Lower leg skin (tissue), 4 donors: ENCODE data around the gene MCTP2. TPM values are rescaled to one million over a fixed set of nuclear protein-coding genes. Genes with fewer than 3 reads are reported as not detected.

Experiments
- DNase-seq, 2 donors: peaks; one replicate each; pipeline ENCODE4 v3.0.0-alpha.2; 2019; ENCODE audit warnings: low spot score in 2 of 2
- H3K4me3 ChIP-seq: fragments of 200-600 bp; sonication (generic); 2 replicates; pipeline ENCODE4 v1.5.1; 2017; ENCODE audit warnings: mild to moderate bottlenecking, low read depth; ENCODE audit not compliant: poor library complexity, severe bottlenecking
- CTCF ChIP-seq, 3 donors: fragments of 450-650 bp; IDR thresholded peaks; one replicate each; pipeline ENCODE4 v1.5.1; 2016; ENCODE audit warnings: antibody characterized with exemption in 3 of 3, mild to moderate bottlenecking in 3 of 3, moderate library complexity in 2 of 3
- POLR2A ChIP-seq, 2 donors: fragments of 450-650 bp; IDR thresholded peaks; one replicate each; pipeline ENCODE4 v1.6.1; 2016 to 2017; ENCODE audit warnings: antibody characterized with exemption in 2 of 2, mild to moderate bottlenecking in 1 of 2, moderate library complexity in 1 of 2
- WGBS, 2 donors: methylation state at CpG; one replicate each; pipeline ENCODE4 v1.1.5; 2018; 5-methylcytosine and 5-hydroxymethylcytosine counted together
- intact Hi-C: fragments of 100-400 bp; cut with DNase I; formaldehyde crosslinking; loops from one replicate; pipeline ENCODE4 v1.15.0; 2023; ENCODE audit warnings: low total_unique reads
- total RNA-seq, 4 donors: library from RNA; depleted of rRNA; stranded (reverse); fragments of >200 nt; gene quantifications; one replicate each; pipeline ENCODE4 v1.1.0, GENCODE V29; 2016

The MCTP2 gene
- total RNA-seq, 4 donors from 2014 or later = 18.9 to 24.1 (median 20.4) TPM

DNA sequence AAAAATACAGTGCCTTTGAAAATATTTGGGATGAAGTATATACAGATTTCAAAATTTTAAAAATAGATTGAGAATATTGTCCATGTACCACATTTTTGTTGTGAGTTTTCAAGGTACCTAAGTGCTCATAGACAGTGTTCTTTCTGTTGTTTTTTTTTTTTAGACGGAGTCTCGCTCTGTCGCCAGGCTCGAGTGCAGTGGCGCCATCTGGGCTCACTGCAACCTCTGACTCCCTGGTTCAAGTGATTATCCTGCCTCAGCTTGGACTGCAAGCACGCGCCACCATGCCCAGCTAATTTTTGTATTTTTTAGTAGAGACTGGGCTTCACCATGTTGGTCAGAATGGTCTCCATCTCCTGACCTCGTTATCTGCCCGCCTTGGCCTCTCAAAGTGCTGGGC lies 223.9 kb downstream of the MCTP2 start:
- TF ChIP-seq CTCF (IDR thresholded peaks at IDR 0.05) (no peak), POLR2A (IDR thresholded peaks at IDR 0.05) (no peak)
- H3K4me3 ChIP-seq = no peak overlapping the region
- intact Hi-C loops = no loop called here
- DNase-seq = no peak
- WGBS, 2 donors = 94 to 97% methylated on average over 9 of the region's 9 CpGs

- intact Hi-C loops = no loop called here
- 77 to 78% methylated on average over 5 of the region's 5 CpGs for WGBS, 2 donors
- no peak for TF ChIP-seq CTCF (IDR thresholded peaks at IDR 0.05)
- TF ChIP-seq POLR2A (IDR thresholded peaks at IDR 0.05) = no peak
- no peak overlapping the region for H3K4me3 ChIP-seq
- DNase-seq = no peak
Measured at GRCh38 chr15:94456226-94456625, 224.9 kb downstream of the MCTP2 start.

DNA sequence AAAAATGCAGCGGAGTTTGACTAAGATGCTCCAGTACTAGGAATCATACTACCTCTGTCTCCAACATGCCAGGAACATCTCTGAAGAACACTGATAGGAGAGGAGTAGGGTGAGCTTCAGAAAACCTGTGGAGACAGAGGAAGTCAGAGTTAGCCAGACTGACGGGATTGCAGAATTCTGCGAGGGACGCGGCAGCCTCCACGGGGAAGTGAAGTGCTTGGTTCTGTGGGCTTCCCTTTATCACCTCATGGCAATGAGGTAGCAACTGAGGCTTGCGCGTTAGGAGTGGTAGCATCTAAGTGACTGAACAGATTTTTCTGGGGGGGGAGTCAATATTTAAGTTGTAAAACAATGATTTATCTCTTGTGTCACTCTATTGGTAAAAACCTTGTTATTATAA lies 226.3 kb downstream of the MCTP2 start:
- no peak for DNase-seq
- TF ChIP-seq CTCF (IDR thresholded peaks at IDR 0.05) (no peak), POLR2A (IDR thresholded peaks at IDR 0.05) (no peak)
- intact Hi-C loops = no loop called here
- no peak overlapping the region for H3K4me3 ChIP-seq
- whole genome bisulfite sequencing, 2 donors = 89 to 91% methylated on average over 8 of the region's 8 CpGs

GRCh38 chr15:94460624-94461023 lies 229.3 kb downstream of the MCTP2 start:
- WGBS, 2 donors = 79 to 86% methylated on average over 1 of the region's 1 CpG
- intact Hi-C loops = no loop called here
- no peak overlapping the region for H3K4me3 ChIP-seq
- no peak for TF ChIP-seq POLR2A (IDR thresholded peaks at IDR 0.05)
- TF ChIP-seq CTCF (IDR thresholded peaks at IDR 0.05) = no peak
- DNase-seq = no peak

GRCh38 chr15:94467034-94467433 lies 235.7 kb downstream of the MCTP2 start:
- WGBS, 2 donors = 94% methylated on average over 1 of the region's 1 CpG
- no peak overlapping the region for H3K4me3 ChIP-seq

More at GRCh38 chr15:94467034-94467433, 235.7 kb downstream of the MCTP2 start:
- DNase-seq = no peak
- TF ChIP-seq POLR2A (IDR thresholded peaks at IDR 0.05) = no peak
- no peak for TF ChIP-seq CTCF (IDR thresholded peaks at IDR 0.05)
- intact Hi-C loops = no loop called here
